GM19238 (cell line): ENCODE data around the gene CDH22.

Experiments used
- DNase-seq: peaks from one replicate; pipeline ENCODE4 v3.0.0; 2011; ENCODE audit warnings: low spot score; ENCODE audit not compliant: insufficient read length

Gene CDH22

DNA sequence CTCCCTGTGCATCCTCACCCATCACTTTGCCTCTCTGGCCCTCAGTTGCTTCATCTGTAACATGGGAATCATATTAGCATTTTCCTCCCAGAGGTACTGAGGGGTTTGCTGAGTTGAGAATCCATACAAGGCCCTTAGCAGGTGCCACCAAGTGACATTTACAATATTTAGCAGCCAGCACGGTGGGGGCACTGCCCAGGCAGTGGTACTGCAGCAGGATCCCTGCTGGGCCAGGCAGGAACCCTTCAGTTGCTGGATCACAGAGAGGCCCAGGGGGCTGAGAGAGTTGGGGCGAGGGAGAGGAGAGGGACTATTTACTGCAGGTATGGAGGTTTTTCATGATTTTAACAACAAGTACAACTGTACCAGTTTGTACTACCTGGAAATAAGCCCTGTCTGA is 65.9 kb downstream of the CDH22 start:
- no peak for DNase-seq

DNA sequence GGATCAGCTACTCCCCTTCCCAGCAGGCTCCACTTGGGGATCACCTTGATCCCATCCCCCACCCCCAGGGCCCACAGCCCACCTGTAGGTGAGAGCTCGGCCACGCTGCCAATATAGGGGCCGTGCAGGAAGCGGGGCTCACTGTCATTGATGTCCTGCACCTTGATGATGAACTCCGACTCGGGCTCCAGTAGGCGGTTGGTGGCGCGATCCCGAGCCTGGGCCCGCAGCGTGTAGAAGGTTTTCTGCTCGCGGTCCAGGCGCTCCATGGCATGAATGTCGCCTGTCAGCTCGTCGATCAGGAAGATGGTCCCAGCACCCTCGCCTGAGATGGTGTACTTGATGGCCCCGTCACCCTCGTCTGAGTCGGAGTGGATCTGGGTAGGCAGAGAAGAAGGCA is 67.4 kb downstream of the CDH22 start:
- DNase-seq = no peak

- DNase-seq = no peak
Measured at GRCh38 chr20:46240065-46240464, 68.2 kb downstream of the CDH22 start.

- no peak for DNase-seq
Measured at GRCh38 chr20:46237736-46238135, 70.6 kb downstream of the CDH22 start.

DNA sequence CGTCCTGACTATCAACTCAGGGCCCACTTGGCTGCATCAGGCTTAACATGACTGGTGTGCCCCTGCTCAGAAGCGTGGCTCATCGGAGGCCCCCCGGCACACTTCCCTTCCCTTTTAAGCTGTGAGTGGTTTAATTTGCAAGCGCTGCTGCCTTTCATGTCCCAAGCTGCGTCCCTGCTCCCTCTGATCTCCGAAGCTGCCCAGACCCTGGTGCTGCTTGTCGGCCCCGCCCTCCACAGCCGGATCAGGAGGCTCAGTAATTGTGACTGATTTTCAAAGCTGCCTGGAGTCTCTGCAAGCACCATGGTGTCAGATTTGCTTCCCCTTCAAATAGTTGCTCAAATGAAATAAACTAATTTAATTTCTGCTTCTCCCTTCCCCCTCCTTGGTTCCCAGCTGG is 71.1 kb downstream of the CDH22 start:
- DNase-seq = no peak

DNA sequence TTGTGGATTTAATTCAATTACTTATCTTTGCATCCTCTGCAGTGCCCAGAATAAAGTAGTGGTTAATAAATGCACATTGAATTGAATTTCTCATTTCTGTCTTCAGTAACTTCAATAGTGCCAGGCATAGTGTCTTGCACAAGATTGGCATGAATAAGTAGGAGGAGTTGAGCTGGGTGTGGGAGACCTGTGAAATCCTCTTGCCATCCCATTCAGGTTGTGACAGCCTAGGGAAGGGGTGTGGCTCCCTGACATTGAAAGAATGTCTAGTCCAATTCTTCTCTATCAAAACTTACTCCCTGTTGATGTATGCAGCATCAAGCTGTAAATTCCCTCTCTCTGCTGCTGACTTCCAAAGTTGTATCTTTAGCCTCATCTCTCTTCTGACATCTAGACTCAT is 73.2 kb downstream of the CDH22 start:
- no peak for DNase-seq

GRCh38 chr20:46233701-46234100 is 74.6 kb downstream of the CDH22 start:
- no peak for DNase-seq

GRCh38 chr20:46232539-46232938 is 75.8 kb downstream of the CDH22 start:
- DNase-seq = no peak

GRCh38 chr20:46230801-46231282 is 77.5 kb downstream of the CDH22 start:
- no peak for DNase-seq

DNA sequence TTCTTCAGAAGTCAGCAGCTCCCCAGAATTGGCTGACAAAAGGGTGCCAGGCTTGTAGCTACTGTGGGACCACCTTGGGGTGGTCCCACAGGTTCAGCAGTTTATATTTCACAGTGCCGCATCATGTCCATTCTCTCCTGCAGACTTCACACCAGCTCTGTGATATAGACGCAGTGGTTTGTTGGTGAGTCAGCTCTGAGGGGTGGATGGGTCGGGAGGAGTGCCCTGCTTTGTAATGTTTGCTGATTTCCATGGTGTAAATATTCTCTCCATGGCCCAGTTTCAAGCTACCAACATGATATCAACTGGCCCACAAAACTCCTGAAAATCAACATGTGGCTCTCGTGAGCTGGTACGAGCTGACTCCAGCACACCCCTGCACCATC is 78.2 kb downstream of the CDH22 start:
- DNase-seq = no peak

- no peak for DNase-seq
Measured at GRCh38 chr20:46229478-46230105, 78.7 kb downstream of the CDH22 start.

DNA sequence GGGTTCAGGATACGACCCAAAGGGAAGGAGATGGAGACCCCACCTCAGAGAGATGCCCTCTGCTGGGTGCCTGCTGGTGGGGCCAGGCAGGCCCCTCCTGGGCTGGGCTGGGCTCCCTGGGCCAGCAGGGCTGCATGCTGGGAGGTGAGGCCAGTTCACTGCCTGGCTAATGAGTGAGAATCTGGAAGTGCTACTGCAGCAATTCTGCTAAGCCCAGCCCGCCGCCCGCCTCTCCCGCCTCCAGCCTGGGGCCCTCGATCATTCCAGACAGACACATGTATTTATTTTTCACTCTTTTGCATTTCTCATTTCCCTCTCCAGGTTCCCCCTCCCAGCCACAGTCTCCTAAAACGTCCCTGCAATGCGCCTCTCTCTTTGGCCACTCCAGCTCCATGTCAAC is 79.6 kb downstream of the CDH22 start:
- no peak for DNase-seq

DNA sequence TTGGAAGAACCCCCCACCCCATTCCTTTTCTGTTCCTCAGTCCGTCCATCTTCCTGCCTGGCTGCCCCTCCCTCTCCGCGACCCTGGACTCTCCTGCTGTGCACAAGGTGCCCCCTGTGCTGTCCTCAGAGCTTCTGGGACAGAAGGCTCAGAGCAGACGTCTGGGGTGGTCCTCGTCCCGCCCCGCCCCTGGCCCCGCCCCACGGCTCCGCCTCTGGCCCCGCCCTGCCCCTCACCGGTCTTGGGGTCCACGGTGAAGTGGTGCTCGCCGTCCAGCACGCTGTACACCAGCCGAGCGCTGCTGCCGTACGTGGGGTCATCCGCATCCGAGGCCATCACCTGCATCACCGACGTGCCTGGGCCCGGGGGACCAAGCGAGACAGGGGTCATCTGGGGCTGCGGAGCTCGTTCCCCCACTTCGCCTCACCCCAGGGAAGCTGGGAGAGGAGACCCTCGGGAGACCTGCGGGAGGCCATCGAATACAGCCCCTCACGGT is 81.0 kb downstream of the CDH22 start:
- no peak for DNase-seq

GRCh38 chr20:46226602-46227001 is 81.7 kb downstream of the CDH22 start:
- DNase-seq = no peak

DNA sequence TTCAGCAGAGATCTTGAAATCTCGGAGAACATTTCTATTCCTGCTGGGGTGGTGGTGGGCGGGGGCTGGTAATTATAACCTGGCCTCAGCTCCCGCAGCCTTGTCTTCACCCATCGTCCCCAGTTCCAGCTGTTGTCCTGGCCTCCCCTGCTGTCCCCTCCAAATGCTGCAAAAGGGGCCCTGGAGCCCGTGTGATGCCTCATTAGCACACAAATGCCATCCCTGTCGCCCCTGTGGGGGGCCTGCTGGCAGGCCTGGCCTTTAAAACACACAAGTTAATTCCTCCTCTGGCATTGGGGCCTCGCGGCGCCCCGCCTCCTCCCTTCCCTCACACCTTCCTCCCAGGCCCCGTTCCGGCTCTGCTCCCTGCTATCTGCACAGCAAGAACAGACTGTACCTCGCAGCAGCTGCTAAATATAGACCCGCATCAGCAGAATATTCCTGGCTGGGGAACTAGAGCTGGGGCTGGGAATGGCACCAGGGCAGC is 85.7 kb downstream of the CDH22 start:
- DNase-seq = no peak

- DNase-seq = no peak
Measured at GRCh38 chr20:46221256-46221833, 87.0 kb downstream of the CDH22 start.

- no peak for DNase-seq
Measured at GRCh38 chr20:46220455-46221207, 87.7 kb downstream of the CDH22 start.

DNA sequence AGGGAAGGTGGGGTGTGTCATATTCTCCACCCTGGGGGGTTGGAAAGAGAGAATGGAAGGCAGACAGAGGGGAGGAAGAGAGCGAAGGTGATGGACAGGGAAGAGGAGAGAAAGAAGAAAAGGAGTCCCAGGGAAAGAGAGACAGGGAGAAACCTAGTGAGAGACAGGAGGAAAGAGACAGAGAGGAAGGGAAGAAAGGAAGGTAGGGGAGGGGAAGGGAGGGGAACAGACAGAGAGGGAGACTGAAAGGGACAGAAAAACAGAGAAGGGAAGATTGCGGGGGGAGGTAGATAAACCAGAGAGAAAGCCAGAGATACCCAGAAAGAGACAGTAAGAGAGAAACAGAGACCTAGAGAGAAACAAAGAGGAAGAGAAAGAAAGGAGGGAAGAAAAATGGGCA is 88.4 kb downstream of the CDH22 start:
- no peak for DNase-seq

DNA sequence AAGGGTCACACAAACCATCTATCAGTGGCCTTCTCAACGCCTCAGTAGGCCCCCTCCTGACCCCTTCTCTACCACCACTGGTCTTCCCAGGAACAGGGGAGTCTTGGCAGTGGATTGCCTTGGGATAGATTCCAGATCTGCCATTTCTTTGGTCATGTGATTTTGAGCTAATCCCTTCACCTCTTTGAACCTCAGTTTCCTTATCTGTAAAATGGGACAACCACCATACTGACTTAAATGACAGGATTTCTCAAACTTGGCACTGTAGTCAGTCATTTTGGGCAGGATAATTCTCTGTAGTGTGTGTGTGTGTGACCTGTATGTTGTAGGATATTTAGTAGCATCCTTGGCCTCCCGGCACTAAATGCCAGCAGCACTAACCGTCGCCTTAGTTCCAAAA is 89.1 kb downstream of the CDH22 start:
- no peak for DNase-seq

GRCh38 chr20:46218656-46219055 is 89.6 kb downstream of the CDH22 start:
- no peak for DNase-seq

- no peak for DNase-seq
Measured at GRCh38 chr20:46217583-46217982, 90.7 kb downstream of the CDH22 start.

DNA sequence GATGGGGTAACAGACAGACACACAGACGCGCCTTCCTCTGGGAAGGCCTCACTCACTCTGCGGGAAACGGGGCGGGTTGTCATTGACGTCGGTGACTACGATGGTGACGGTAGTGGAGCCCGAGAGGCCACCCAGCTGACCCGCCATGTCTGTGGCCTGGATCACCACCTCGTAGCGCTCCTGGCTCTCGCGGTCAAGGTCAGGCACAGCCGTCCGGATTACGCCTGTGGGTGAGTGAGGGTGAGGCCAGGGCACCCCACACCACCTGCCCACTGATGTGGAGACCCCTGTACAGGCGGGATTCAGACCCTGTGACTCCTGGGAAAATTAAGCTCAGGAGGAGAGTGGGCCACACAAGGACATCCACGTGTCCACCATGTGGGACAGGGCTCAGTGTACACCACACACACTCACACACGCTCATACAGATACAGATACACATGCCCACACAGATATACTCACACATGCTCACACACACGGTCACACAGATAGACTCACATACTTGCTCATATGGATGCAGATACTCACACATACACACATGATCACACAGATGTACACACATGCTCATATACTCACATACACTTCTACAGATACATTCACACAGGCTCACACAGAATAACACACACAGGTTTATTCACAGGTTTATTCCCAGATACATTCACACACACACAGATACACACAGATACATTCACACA is 91.4 kb downstream of the CDH22 start:
- no peak for DNase-seq
